D721Med (cell line): ENCODE results near the gene TNFRSF14.

Experiments
- DNase-seq: peaks from one replicate; pipeline ENCODE4 v3.0.0; 2011; ENCODE audit warnings: low spot score; ENCODE audit not compliant: insufficient read length
- FAIRE-seq: peaks from 2 replicates; lab custom pipeline; 2011; peaks lifted over from hg19 to GRCh38; lab: Jason Lieb, UNC
- TF ChIP-seq, protein P1 (sequence below): IDR thresholded peaks from 2 replicates; pipeline ENCODE4 v1.5.1; 2012; ENCODE audit warnings: mild to moderate bottlenecking, control low read depth; ENCODE audit not compliant: insufficient read depth; ENCODE audit errors: missing control alignments

Gene TNFRSF14

DNA sequence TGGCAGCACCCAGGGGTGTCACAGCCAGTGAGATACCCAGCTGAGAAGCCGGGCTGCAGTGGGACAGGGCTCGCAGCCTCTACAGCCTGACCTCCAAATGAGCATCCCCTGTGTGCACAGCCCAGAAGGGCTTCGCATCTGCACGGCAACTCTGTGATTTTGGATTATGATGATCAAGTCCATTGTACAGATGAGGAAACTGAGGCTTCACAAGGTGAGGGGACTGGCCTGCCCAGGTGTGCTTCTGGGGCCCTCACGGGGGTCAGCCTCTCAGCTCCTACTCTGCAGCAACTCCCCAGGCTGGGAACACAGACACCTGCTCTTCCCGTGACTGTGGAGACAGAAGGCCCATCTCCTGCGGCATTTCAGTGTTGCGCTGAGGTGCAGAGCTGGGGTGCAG is 17.3 kb upstream of the TNFRSF14 start:
- DNase-seq, result no peak
- TF ChIP-seq, protein P1, sequence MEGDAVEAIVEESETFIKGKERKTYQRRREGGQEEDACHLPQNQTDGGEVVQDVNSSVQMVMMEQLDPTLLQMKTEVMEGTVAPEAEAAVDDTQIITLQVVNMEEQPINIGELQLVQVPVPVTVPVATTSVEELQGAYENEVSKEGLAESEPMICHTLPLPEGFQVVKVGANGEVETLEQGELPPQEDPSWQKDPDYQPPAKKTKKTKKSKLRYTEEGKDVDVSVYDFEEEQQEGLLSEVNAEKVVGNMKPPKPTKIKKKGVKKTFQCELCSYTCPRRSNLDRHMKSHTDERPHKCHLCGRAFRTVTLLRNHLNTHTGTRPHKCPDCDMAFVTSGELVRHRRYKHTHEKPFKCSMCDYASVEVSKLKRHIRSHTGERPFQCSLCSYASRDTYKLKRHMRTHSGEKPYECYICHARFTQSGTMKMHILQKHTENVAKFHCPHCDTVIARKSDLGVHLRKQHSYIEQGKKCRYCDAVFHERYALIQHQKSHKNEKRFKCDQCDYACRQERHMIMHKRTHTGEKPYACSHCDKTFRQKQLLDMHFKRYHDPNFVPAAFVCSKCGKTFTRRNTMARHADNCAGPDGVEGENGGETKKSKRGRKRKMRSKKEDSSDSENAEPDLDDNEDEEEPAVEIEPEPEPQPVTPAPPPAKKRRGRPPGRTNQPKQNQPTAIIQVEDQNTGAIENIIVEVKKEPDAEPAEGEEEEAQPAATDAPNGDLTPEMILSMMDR, result no peak
- FAIRE-seq, result no peak

DNA sequence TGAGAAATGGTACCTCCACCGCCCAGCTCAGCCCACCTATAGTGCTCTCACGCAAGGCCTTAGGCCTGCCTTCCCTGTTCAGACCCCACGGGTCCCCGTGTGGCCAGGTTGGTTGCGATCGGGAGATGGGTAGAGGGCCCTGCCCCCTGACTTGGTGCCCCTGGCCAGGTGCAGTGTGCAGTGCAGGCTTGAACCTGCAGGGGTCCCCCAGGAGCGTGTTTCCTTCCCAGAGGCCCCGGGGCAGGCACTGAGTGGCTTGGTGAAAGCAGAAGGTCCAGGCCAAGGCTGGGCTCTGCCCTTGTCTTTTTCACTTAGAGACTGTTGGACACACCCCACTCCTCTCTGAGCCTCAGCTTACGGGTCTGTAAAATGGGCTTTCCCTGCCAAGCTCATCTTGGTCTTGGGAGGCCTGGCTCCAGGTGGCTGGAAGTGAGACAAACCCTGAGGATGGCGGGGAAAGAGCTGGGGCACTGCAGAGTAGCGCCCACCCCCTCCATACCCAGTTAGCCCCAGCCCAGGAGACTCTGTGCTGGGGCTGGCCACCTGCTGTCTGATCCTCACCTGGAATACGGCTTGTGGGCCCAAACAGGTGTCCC is 16.8 kb upstream of the TNFRSF14 start:
- FAIRE-seq, result no peak

DNA sequence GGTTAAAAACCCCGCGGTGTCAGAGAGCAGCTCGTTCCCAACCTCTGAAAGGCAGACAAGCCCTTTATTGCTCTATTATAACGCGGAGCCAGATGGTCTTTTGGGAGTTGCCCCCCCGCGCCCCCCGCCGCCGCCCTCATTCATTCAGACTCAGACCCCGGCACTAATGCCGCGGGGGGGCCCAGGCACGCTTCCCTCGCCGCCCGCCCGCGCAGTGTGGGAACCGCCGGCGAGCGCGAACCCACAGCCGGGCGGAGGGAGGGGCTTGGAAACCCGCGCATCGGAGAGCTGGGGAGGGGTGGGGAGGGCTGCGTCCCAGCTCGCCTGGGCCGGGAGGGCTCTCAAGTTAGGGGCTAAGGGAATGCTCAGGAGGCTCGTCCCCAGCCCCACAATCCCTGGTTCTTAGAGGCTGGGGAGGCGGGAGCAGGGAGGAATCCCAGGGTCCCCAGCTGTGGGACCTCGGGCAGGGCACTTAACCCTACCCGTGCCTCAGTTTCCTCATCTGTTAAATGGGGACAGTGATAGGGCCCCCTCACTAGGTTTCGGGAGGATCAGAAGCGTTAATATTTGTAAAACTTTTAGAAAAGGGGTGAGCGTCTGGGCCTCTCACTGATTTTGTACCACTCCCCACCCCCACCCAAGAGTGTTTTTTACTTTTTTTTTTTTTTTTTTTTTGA is 15.2 kb upstream of the TNFRSF14 start:
- DNase-seq, result no peak
- FAIRE-seq, result no peak
- TF ChIP-seq, protein P1, result no peak

More for the DNA sequence above, 16.8 kb upstream of the TNFRSF14 start:
- TF ChIP-seq, protein P1, result no peak
- DNase-seq, result no peak

DNA sequence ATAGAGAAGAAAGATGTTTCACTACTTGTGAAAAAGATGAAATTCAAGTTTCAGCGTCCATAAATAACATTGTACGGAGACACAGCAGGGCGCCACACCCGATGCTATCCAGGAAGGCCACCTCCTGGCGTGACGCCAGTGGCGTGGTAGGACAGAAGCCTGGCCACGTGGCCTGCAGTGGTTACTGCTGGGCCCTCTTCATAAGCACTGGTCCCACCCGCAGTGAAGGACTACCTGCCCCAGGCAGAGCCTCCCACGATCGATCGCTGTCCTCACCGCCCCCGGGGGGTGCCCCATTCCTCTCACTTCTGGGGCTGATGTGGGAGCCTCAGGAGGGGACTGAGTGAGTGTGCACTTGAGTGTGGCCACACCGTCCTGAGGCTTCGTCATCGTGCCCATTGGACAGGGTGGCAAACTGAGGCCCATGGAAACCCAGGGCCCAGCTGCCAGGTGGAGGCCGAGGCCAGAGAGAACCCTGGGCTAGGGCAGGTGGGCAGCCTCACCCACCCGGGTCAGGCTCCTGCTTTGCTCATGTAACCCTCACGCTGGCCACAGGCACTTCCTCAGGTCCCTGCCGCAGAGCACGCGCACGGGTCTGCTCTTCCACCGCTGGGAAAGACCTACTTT is 14.4 kb upstream of the TNFRSF14 start:
- DNase-seq (no peak), FAIRE-seq (no peak)
- TF ChIP-seq, protein P1, result no peak

DNA sequence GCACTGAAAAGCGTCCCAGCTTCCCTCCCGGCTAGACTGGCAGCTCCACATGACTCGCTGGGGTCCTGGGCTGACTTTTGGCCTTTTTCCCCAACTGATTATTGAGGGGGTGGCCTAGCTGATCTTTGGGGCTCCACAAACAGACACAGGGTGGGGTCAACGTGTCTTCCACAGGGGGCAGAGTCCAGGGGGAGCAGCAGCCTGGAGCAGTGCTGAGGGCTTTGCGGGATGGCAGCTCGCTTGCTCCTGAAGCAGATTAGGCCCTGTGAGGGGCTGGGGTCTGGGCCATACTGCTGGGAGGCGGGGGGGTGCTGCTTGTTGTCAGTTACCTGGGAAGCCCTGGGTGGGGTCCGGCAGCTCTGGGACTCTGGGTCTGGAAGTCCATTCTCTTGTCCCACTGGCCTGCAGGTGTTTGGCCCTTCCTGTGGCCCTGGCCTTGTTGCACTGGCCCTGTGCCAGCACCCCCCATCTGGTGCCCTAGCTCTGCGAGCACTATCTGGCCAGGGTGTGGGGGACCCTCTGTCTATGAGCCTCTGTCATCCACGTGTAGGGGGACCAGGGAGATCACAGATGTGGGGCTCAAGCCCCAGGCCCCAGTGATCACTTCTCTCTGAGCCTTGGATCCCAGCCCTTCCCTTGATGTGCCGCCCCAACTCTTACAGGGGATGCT is 13.8 kb upstream of the TNFRSF14 start:
- FAIRE-seq (no peak), DNase-seq (no peak)
- TF ChIP-seq, protein P1, result no peak

DNA sequence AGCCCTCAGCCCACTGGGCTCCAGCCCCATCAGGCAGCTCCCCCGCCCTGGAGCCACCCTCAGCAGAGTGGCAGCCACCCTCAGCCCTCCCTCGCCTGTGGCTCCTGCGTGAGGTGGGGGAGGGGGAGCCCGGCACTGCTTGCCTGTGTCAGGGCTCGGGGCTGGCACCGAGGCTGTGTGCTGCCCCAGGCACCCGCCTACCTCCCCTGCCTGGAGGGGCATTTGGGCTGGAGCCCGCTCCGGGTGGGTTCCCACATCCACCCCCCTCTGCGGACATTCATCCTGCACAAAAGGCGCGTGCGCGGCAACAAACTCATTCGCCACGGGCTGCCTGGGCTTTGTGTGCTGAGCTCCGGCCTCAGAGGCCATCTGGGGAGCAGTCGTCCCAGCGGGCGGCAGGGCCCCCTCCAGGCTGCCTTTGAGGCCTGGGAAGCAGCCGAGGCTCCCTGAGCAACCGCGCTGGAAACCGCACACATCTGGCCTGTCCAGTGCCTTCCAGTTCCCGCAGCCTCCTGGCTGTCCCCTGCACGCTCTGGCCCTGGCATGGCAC is 12.6 kb upstream of the TNFRSF14 start:
- TF ChIP-seq, protein P1, result no peak
- DNase-seq (no peak), FAIRE-seq (no peak)
